H1 (cell line): ENCODE data around the gene ZNF462. TPM values are rescaled to one million over a fixed set of nuclear protein-coding genes. Genes with fewer than 3 reads are reported as not detected.
A peak's percentile ranks its signal among the peaks of the same experiment; 100 is the strongest.

ENCODE experiments used
- CTCF ChIA-PET: fragments of 300-600 bp; sonication (Branson Sonifier 250); formaldehyde crosslinking; loops from one replicate; lab custom pipeline; 2021; ENCODE audit not compliant: partially characterized antibody; lab: Charles Lee
- POLR2A ChIA-PET: fragments of 300-600 bp; sonication (Branson Sonifier 250); formaldehyde crosslinking; loops from one replicate; lab custom pipeline; 2021; ENCODE audit warnings: inconsistent platforms; ENCODE audit not compliant: partially characterized antibody; lab: Charles Lee
- DNase-seq, 2 experiments: peaks; one replicate each; pipeline versions ENCODE4 v3.0.0 to v3.0.0-alpha.2; 2010 to 2022; ENCODE audit warnings: low spot score in 2 of 2, low read depth in 1 of 2, mixed read lengths in 1 of 2
- FAIRE-seq: peaks from 2 replicates; lab custom pipeline; 2011; peaks lifted over from hg19 to GRCh38; lab: Jason Lieb, UNC
- H2AFZ ChIP-seq: 2 replicates; pipeline ENCODE4 v1.8.1; 2012; ENCODE audit warnings: low read length, inconsistent platforms
- H2AK5ac ChIP-seq: 2 replicates; pipeline ENCODE4 v1.6.1; 2013; ENCODE audit warnings: low read depth, low read length
- H2BK120ac ChIP-seq: replicated peaks from 2 replicates; pipeline ENCODE3; 2013; ENCODE audit warnings: low read depth, low read length, inconsistent platforms
- H2BK12ac ChIP-seq: 2 replicates; pipeline ENCODE4 v1.6.1; 2013; ENCODE audit warnings: low read depth, low read length
- H2BK15ac ChIP-seq: 2 replicates; pipeline ENCODE4 v1.6.1; 2013; ENCODE audit warnings: low read length
- H2BK20ac ChIP-seq: 2 replicates; pipeline ENCODE4 v1.6.1; 2013; ENCODE audit warnings: low read length
- H2BK5ac ChIP-seq: 2 replicates; pipeline ENCODE4 v1.6.1; 2013; ENCODE audit warnings: low read depth, low read length
- H3K14ac ChIP-seq: 2 replicates; pipeline ENCODE4 v1.6.1; 2013; ENCODE audit warnings: inconsistent platforms; ENCODE audit not compliant: insufficient read length
- H3K18ac ChIP-seq: 2 replicates; pipeline ENCODE4 v1.6.1; 2013; ENCODE audit warnings: low read length; ENCODE audit errors: extremely low read depth
- H3K23ac ChIP-seq: 2 replicates; pipeline ENCODE4 v1.6.1; 2013; ENCODE audit warnings: inconsistent platforms; ENCODE audit not compliant: insufficient read length
- H3K23me2 ChIP-seq: 2 replicates; pipeline ENCODE4 v1.6.1; 2013; ENCODE audit warnings: low read depth, low read length
- H3K27ac ChIP-seq: 2 replicates; pipeline ENCODE4 v1.6.1; 2011; ENCODE audit warnings: low read depth, low read length, inconsistent platforms
- H3K27me3 ChIP-seq, 4 experiments: replicated peaks in 1 of 4; 1 replicate in 1 of 4; 2 replicates in 3 of 4; pipeline versions ENCODE4 v1.6.1 to v1.8.1; 2011 to 2013; ENCODE audit warnings: low read length in 3 of 4, mild to moderate bottlenecking in 3 of 4, inconsistent platforms in 2 of 4, mixed read lengths in 2 of 4, moderate library complexity in 1 of 4; ENCODE audit not compliant: control insufficient read depth in 3 of 4, insufficient read depth in 3 of 4; ENCODE audit errors: extremely low read depth in 1 of 4
- H3K36me3 ChIP-seq, 4 experiments: 2 replicates each; pipeline versions ENCODE4 v1.6.1 to v1.8.1; 2011 to 2013; ENCODE audit warnings: mild to moderate bottlenecking in 4 of 4, low read length in 3 of 4, moderate library complexity in 2 of 4, control low read depth in 1 of 4, inconsistent platforms in 1 of 4; ENCODE audit not compliant: insufficient read depth in 4 of 4, control insufficient read depth in 2 of 4
- H3K4ac ChIP-seq: replicated peaks from 2 replicates; pipeline ENCODE3; 2013; ENCODE audit warnings: low read length, low read depth, mixed read lengths, inconsistent platforms; ENCODE audit not compliant: insufficient read length
- H3K4me1 ChIP-seq, 4 experiments: replicated peaks in 1 of 4; 1 replicate in 1 of 4; 2 replicates in 3 of 4; pipeline versions ENCODE4 v1.6.1 to v1.8.1; 2011 to 2013; ENCODE audit warnings: low read length in 3 of 4, inconsistent platforms in 2 of 4, mixed read lengths in 1 of 4; ENCODE audit not compliant: insufficient read depth in 4 of 4, control insufficient read depth in 3 of 4
- H3K4me2 ChIP-seq, 2 experiments: 2 replicates each; pipeline versions ENCODE4 v1.6.1 to v1.8.1; 2011 to 2013; ENCODE audit warnings: low read depth in 2 of 2, low read length in 2 of 2, control low read depth in 1 of 2, inconsistent platforms in 1 of 2, mild to moderate bottlenecking in 1 of 2; ENCODE audit not compliant: insufficient read depth in 1 of 2
- H3K4me3 ChIP-seq, 4 experiments: fragments of 200-600, 300-600 bp in 1 of 4; sonication (generic), shearing (Covaris generic), sonication (Bioruptor Twin) in 1 of 4; 2 replicates each; pipeline versions ENCODE4 v1.5.1 to v1.8.1; 2011 to 2016; ENCODE audit warnings: low read length in 4 of 4, low read depth in 3 of 4, control low read depth in 2 of 4, inconsistent platforms in 2 of 4, mild to moderate bottlenecking in 2 of 4, mixed read lengths in 1 of 4, moderate library complexity in 1 of 4; ENCODE audit not compliant: insufficient read depth in 2 of 4; ENCODE audit errors: extremely low read depth in 1 of 4
- H3K56ac ChIP-seq: replicated peaks from 2 replicates; pipeline ENCODE3; 2013; ENCODE audit warnings: low read depth, mild to moderate bottlenecking, mixed read lengths, low read length, inconsistent platforms; ENCODE audit not compliant: insufficient read length
- H3K79me1 ChIP-seq: 2 replicates; pipeline ENCODE4 v1.6.1; 2013; ENCODE audit warnings: low read depth, low read length, control low read depth
- H3K79me2 ChIP-seq, 2 experiments: 2 replicates each; pipeline versions ENCODE4 v1.6.1 to v1.8.1; 2012 to 2013; ENCODE audit warnings: low read length in 2 of 2, mild to moderate bottlenecking in 2 of 2, inconsistent platforms in 1 of 2; ENCODE audit not compliant: insufficient read depth in 2 of 2, control insufficient read depth in 1 of 2
- H3K9ac ChIP-seq, 4 experiments: replicated peaks in 1 of 4; 1 replicate in 1 of 4; 2 replicates in 3 of 4; pipeline versions ENCODE4 v1.6.1 to v1.8.1; 2011 to 2013; ENCODE audit warnings: low read depth in 3 of 4, low read length in 3 of 4, control low read depth in 2 of 4, mild to moderate bottlenecking in 2 of 4, moderate library complexity in 2 of 4, inconsistent platforms in 1 of 4; ENCODE audit errors: extremely low read depth in 1 of 4
- H3K9me3 ChIP-seq, 2 experiments: 2 replicates each; pipeline versions ENCODE4 v1.6.1 to v1.8.1; 2012 to 2013; ENCODE audit warnings: mild to moderate bottlenecking in 2 of 2, moderate library complexity in 2 of 2, control low read depth in 1 of 2, inconsistent platforms in 1 of 2, low read depth in 1 of 2, low read length in 1 of 2, mixed read lengths in 1 of 2; ENCODE audit not compliant: insufficient read depth in 2 of 2
- H4K20me1 ChIP-seq, 2 experiments: replicated peaks in 1 of 2; 2 replicates each; pipeline versions ENCODE3 to v1.8.1; 2011 to 2013; ENCODE audit warnings: inconsistent platforms in 2 of 2, low read length in 2 of 2, mild to moderate bottlenecking in 1 of 2; ENCODE audit not compliant: insufficient read depth in 2 of 2, control insufficient read depth in 1 of 2
- H4K5ac ChIP-seq: 2 replicates; pipeline ENCODE4 v1.6.1; 2013; ENCODE audit warnings: low read length, low read depth, mixed read lengths, inconsistent platforms; ENCODE audit not compliant: insufficient read length
- H4K8ac ChIP-seq: 2 replicates; pipeline ENCODE4 v1.8.0; 2013; ENCODE audit warnings: mild to moderate bottlenecking, moderate library complexity, low read length, inconsistent platforms; ENCODE audit not compliant: insufficient read depth; ENCODE audit errors: extremely low read depth
- H4K91ac ChIP-seq: replicated peaks from 2 replicates; pipeline ENCODE3; 2013; ENCODE audit warnings: low read length, mixed read lengths, inconsistent platforms; ENCODE audit not compliant: insufficient read length
- TAF1 ChIP-seq: IDR thresholded peaks from 2 replicates; pipeline ENCODE4 v1.6.1; 2011; ENCODE audit warnings: mild to moderate bottlenecking, low read depth, low read length
- WGBS, 2 experiments: shearing (Covaris generic) in 1 of 2; methylation state at CpG; one replicate each; pipeline versions ENCODE4 v1.1.6 to v1.1.7; 2013 to 2015; ENCODE audit warnings: low lambda C conversion rate in 2 of 2, mixed read lengths in 2 of 2, inconsistent platforms in 1 of 2, low coverage in 1 of 2, missing lambda C conversion rate in 1 of 2; ENCODE audit not compliant: insufficient replicate concordance in 2 of 2, insufficient coverage in 1 of 2, insufficient read length in 1 of 2; ENCODE audit errors: extremely low coverage in 1 of 2, missing lambda C conversion rate in 1 of 2; 5-methylcytosine and 5-hydroxymethylcytosine counted together
- polyA plus RNA-seq, 7 experiments: library from polyadenylated mRNA; depleted of rRNA in 3 of 7; stranded (reverse) in 5 of 7; unstranded in 2 of 7; fragments of >200 nt in 5 of 7; fragments of 200-250 nt in 2 of 7; gene quantifications; 1 replicate in 5 of 7; 2 replicates in 1 of 7; 4 replicates in 1 of 7; pipeline versions ENCODE4 v1.2.1 to v1.2.3, GENCODE V29; 2011 to 2013; ENCODE audit warnings: missing spikeins in 2 of 7, mixed read lengths in 2 of 7
- total RNA-seq: library from RNA; stranded (reverse); fragmentation: NEBNext Ultra II Directional; extraction: Animal tissue kit (Norgen Biotek cat#: 25700); gene quantifications from 2 replicates; pipeline ENCODE4 v1.2.1, GENCODE V29; 2021

The ZNF462 gene
- total and polyA plus RNA-seq, 2 of the 8 experiments (the other 6 are each of a cell fraction or from before 2014, with no cell fraction given), result 30.0 to 163 TPM

GRCh38 chr9:106877345-106877744 is 14.4 kb downstream of the ZNF462 start:
- H3K79me1 ChIP-seq, result peaks cover 5% of the 10 kb centered on the region; the same call in 1 of the 2 replicates
- FAIRE-seq (no peak), DNase-seq (no peak)
- peak overlapping the region; percentile 41; the same call in 1 of the 2 replicates for H3K18ac ChIP-seq
- peaks cover 0 to 14% (median 4%) of the 10 kb centered on the region in 4 experiments; a peak in 2 of 8 replicates for H3K36me3 ChIP-seq
- no peak overlapping the region for H3K56ac ChIP-seq
- peaks cover 18 to 20% of the 10 kb centered on the region in 2 experiments for H4K20me1 ChIP-seq
- no peak overlapping the region for H3K9ac ChIP-seq
- no peak overlapping the region for H2BK120ac ChIP-seq
- no peaks in the 10 kb centered on the region for H3K9me3 ChIP-seq
- 0 out of 2 replicates have a peak overlapping the region, but pooled peaks have one; percentile 42 for H2BK12ac ChIP-seq
- H4K5ac ChIP-seq, result no peak overlapping the region
- H3K4ac ChIP-seq, result no peak overlapping the region
- peak overlapping the region in 1 of 4 experiments; percentile 49; a peak in 2 of 8 replicates for H3K4me3 ChIP-seq
- POLR2A ChIA-PET, result interaction anchor here (0.7 to 5.1 kb wide), 8 partner anchors 8 to 410 kb away, joined by 3 to 64 read pairs (median 6); partner anchors contain the start of gene ZNF462
- H3K79me2 ChIP-seq, result peaks cover 59 to 100% of the 10 kb centered on the region in 2 experiments
- CTCF ChIA-PET, result interaction anchor here (1.1 kb wide), 1 partner anchor 55 kb away, joined by 3 read pairs; no protein-coding TSS in a partner anchor
- no peak overlapping the region for H4K91ac ChIP-seq
- no peaks in the 10 kb centered on the region for H3K27me3 ChIP-seq
- H3K23ac ChIP-seq, result no peak overlapping the region
- peak overlapping the region; percentile 57; the same call in 1 of the 2 replicates for H2BK5ac ChIP-seq
- no peak overlapping the region for H4K8ac ChIP-seq
- H3K14ac ChIP-seq, result no peak overlapping the region
- no peak overlapping the region for H2AFZ ChIP-seq
- no peak overlapping the region for H2BK20ac ChIP-seq
- H3K4me1 ChIP-seq, result peaks cover 20 to 39% (median 33%) of the 10 kb centered on the region in 4 experiments
- H3K4me2 ChIP-seq, result peak overlapping the region; percentile 69 to 86; a peak in 3 of 4 replicates
- H3K23me2 ChIP-seq, result peaks cover 5% of the 10 kb centered on the region; the same call in 1 of the 2 replicates
- no peak overlapping the region; the same call in 1 of the 2 replicates for H2AK5ac ChIP-seq
- H3K27ac ChIP-seq, result no peak overlapping the region
- 79% methylated on average over 6 of the region's 6 CpGs; no CpG with 5 or more reads in 1 of the 2 experiments for WGBS, 2 experiments
- H2BK15ac ChIP-seq, result no peak overlapping the region
- no peak for TF ChIP-seq TAF1
